Measurements from ENCODE around the gene RRP9.
A peak's percentile ranks its signal among the peaks of the same experiment; 100 is the strongest.
"Not testable (repeated sequence)": the region's sequence is repeated elsewhere in the genome, so short reads cannot be mapped to it uniquely, and the experiment has no call there.

The RRP9 gene

GRCh38 chr3:51941798-51942602 is at the start of gene RRP9, which contains the start of gene PARP3:
TSS of gene RRP9 (minus strand) at chr3:51941904. CDS start at chr3:51941867, 37 bp downstream.
TSS of gene PARP3 (plus strand) at chr3:51942363. CDS start at chr3:51943356, 993 bp downstream.
- peak; percentile 99 for DNase-seq (ENCODE audit: low spot score)

GRCh38 chr3:51990501-51990971 is 48.8 kb upstream of the RRP9 start:
- not testable (repeated sequence) for DNase-seq (ENCODE audit: low spot score)

GRCh38 chr3:51988286-51989146 is 46.8 kb upstream of the RRP9 start:
- DNase-seq (ENCODE audit: low spot score), result no peak

- no peak for DNase-seq (ENCODE audit: low spot score)
These were observed 45.9 kb upstream of the RRP9 start for GRCh38 chr3:51987568-51987967.

GRCh38 chr3:51986010-51986947 is 44.6 kb upstream of the RRP9 start:
- DNase-seq (ENCODE audit: low spot score), result peak; percentile 81

- no peak for DNase-seq (ENCODE audit: low spot score)
These were observed 43.4 kb upstream of the RRP9 start for GRCh38 chr3:51985063-51985462.

- no peak for DNase-seq (ENCODE audit: low spot score)
These were observed 42.6 kb upstream of the RRP9 start for GRCh38 chr3:51984269-51984647.

- DNase-seq (ENCODE audit: low spot score), result no peak
These were observed 42.0 kb upstream of the RRP9 start for GRCh38 chr3:51983578-51984268.

GRCh38 chr3:51982838-51983577 is 41.3 kb upstream of the RRP9 start, which contains the start of gene ACY1:
TSS of gene ACY1 (plus strand) at chr3:51983535. CDS start at chr3:51984065, 530 bp downstream.
- peak; percentile 96 for DNase-seq (ENCODE audit: low spot score)

- DNase-seq (ENCODE audit: low spot score), result peak; percentile 98
These were observed 40.7 kb upstream of the RRP9 start for GRCh38 chr3:51982352-51982837.

GRCh38 chr3:51980253-51980652 is 38.5 kb upstream of the RRP9 start:
- no peak for DNase-seq (ENCODE audit: low spot score)

- no peak for DNase-seq (ENCODE audit: low spot score)
These were observed 36.4 kb upstream of the RRP9 start for GRCh38 chr3:51978143-51978502.

GRCh38 chr3:51977446-51978142 is 35.9 kb upstream of the RRP9 start:
- DNase-seq (ENCODE audit: low spot score), result no peak

- DNase-seq (ENCODE audit: low spot score), result no peak
These were observed 34.3 kb upstream of the RRP9 start for GRCh38 chr3:51975852-51976549.

- DNase-seq (ENCODE audit: low spot score), result peak; percentile 86
These were observed 33.5 kb upstream of the RRP9 start, which contains the start of gene ABHD14A for GRCh38 chr3:51974963-51975851. TSS of gene ABHD14A (plus strand) at chr3:51975064. CDS start at chr3:51975136, 72 bp downstream.

- DNase-seq (ENCODE audit: low spot score), result peak; percentile 58
These were observed 32.7 kb upstream of the RRP9 start for GRCh38 chr3:51974277-51974962.

GRCh38 chr3:51971350-51971749 is 29.6 kb upstream of the RRP9 start:
- DNase-seq (ENCODE audit: low spot score), result no peak

All from HuH-7 (cell line).